ENCODE measurements around the gene EFNA2. TPM values are rescaled to one million over a fixed set of nuclear protein-coding genes. Genes with fewer than 3 reads are reported as not detected.

EFNA2 gene
- total and polyA plus RNA-seq, 2 of the 8 experiments (the other 6 are each of a cell fraction or from before 2014, with no cell fraction given): 4.0 to 7.0 TPM

GRCh38 chr19:1343041-1343440 is 57.4 kb downstream of the EFNA2 start:
- FAIRE-seq: no peak
- no peak overlapping the region for H3K9ac ChIP-seq (replicated peaks in 1 of 4; ENCODE audit: extremely low read depth in 1 of 4, low read depth in 3 of 4, low read length in 3 of 4)
- H3K4me2 ChIP-seq (ENCODE audit: insufficient read depth in 1 of 2, low read depth in 2 of 2, low read length in 2 of 2): no peak overlapping the region
- ChIA-PET CTCF (ENCODE audit: partially characterized antibody) (interaction anchor here (0.6 to 1.2 kb wide), 3 partner anchors 8 to 612 kb away, joined by 3 to 4 read pairs (median 3); no protein-coding TSS in a partner anchor), POLR2A (ENCODE audit: partially characterized antibody) (interaction anchor here (1.0 to 1.7 kb wide), 3 partner anchors 16 to 74 kb away, joined by 3 to 6 read pairs (median 6); partner anchors contain the start of gene CIRBP)
- H3K4ac ChIP-seq (replicated peaks; ENCODE audit: insufficient read length, low read depth, low read length): no peak overlapping the region
- no peak for DNase-seq (ENCODE audit: low read depth in 1 of 2, low spot score in 2 of 2)
- H2BK120ac ChIP-seq (replicated peaks; ENCODE audit: low read depth, low read length): no peak overlapping the region
- no peak overlapping the region for H4K91ac ChIP-seq (replicated peaks; ENCODE audit: insufficient read length, low read length)
- WGBS, 2 experiments (ENCODE audit: extremely low coverage in 1 of 2, insufficient coverage in 1 of 2, insufficient read length in 1 of 2, insufficient replicate concordance in 2 of 2, low coverage in 1 of 2, low lambda C conversion rate in 2 of 2, missing lambda C conversion rate in 1 of 2): 94% methylated on average over 7 of the region's 7 CpGs; no CpG with 5 or more reads in 1 of the 2 experiments
- no peak overlapping the region for H2AK5ac ChIP-seq (ENCODE audit: low read depth, low read length)
- no peak overlapping the region for H3K18ac ChIP-seq (ENCODE audit: extremely low read depth, low read length)
- H3K56ac ChIP-seq (replicated peaks; ENCODE audit: insufficient read length, low read depth, low read length): no peak overlapping the region
- H2BK15ac ChIP-seq (ENCODE audit: low read length): no peak overlapping the region
- no peak overlapping the region for H2BK12ac ChIP-seq (ENCODE audit: low read depth, low read length)
- H3K23me2 ChIP-seq (ENCODE audit: low read depth, low read length): no peaks in the 10 kb centered on the region
- no peak overlapping the region for H3K27ac ChIP-seq (ENCODE audit: low read depth, low read length)
- no peaks in the 10 kb centered on the region for H3K79me2 ChIP-seq (ENCODE audit: control insufficient read depth in 1 of 2, insufficient read depth in 2 of 2, low read length in 2 of 2)
- H3K36me3 ChIP-seq (ENCODE audit: control insufficient read depth in 2 of 4, insufficient read depth in 4 of 4, low read length in 3 of 4): no peaks in the 10 kb centered on the region
- H3K4me3 ChIP-seq (ENCODE audit: extremely low read depth in 1 of 4, insufficient read depth in 2 of 4, low read depth in 3 of 4, low read length in 4 of 4): no peak overlapping the region
- H3K27me3 ChIP-seq (replicated peaks in 1 of 4; ENCODE audit: control insufficient read depth in 3 of 4, extremely low read depth in 1 of 4, insufficient read depth in 3 of 4, low read length in 3 of 4): no peaks in the 10 kb centered on the region
- no peak overlapping the region for H3K23ac ChIP-seq (ENCODE audit: insufficient read length)
- H3K9me3 ChIP-seq (ENCODE audit: insufficient read depth in 2 of 2, low read depth in 1 of 2, low read length in 1 of 2): no peaks in the 10 kb centered on the region
- H2BK20ac ChIP-seq (ENCODE audit: low read length): no peak overlapping the region
- H4K20me1 ChIP-seq (replicated peaks in 1 of 2; ENCODE audit: control insufficient read depth in 1 of 2, insufficient read depth in 2 of 2, low read length in 2 of 2): no peaks in the 10 kb centered on the region
- H4K5ac ChIP-seq (ENCODE audit: insufficient read length, low read depth, low read length): no peak overlapping the region
- H3K4me1 ChIP-seq (replicated peaks in 1 of 4; ENCODE audit: control insufficient read depth in 3 of 4, insufficient read depth in 4 of 4, low read length in 3 of 4): no peaks in the 10 kb centered on the region
- no peak overlapping the region for H2AFZ ChIP-seq (ENCODE audit: low read length)
- H4K8ac ChIP-seq (ENCODE audit: extremely low read depth, insufficient read depth, low read length): no peak overlapping the region
- no peak overlapping the region for H2BK5ac ChIP-seq (ENCODE audit: low read depth, low read length)
- H3K79me1 ChIP-seq (ENCODE audit: low read depth, low read length): no peaks in the 10 kb centered on the region
- H3K14ac ChIP-seq (ENCODE audit: insufficient read length): no peak overlapping the region
- TF ChIP-seq SIN3A (conservative IDR thresholded peaks at IDR 0.05 in 1 of 2, IDR thresholded peaks at IDR 0.05 in 1 of 2; ENCODE audit: low read depth in 1 of 2, low read length in 2 of 2): no peak
- TF ChIP-seq NRF1 (IDR thresholded peaks at IDR 0.05; ENCODE audit: low read depth, low read length): no peak
- TF ChIP-seq POLR2A (IDR thresholded peaks at IDR 0.05; ENCODE audit: control extremely low read depth in 1 of 2, low read depth in 2 of 2, low read length in 2 of 2): no peak
- no peak for TF ChIP-seq SUZ12 (IDR thresholded peaks at IDR 0.05; ENCODE audit: low read length)
- no peak for TF ChIP-seq CBX8 (IDR thresholded peaks at IDR 0.05; ENCODE audit: borderline replicate concordance, low read depth, low read length)
- no peak for TF ChIP-seq EGR1 (IDR thresholded peaks at IDR 0.05; ENCODE audit: borderline replicate concordance, low read depth, low read length)
